ENCODE data around the gene NRXN3. TPM values are rescaled to one million over a fixed set of nuclear protein-coding genes. Genes with fewer than 3 reads are reported as not detected.

NRXN3 gene
- polyA plus RNA-seq, 1 of the 3 experiments (the other 2 are of a cell fraction), result 1.6 TPM

DNA sequence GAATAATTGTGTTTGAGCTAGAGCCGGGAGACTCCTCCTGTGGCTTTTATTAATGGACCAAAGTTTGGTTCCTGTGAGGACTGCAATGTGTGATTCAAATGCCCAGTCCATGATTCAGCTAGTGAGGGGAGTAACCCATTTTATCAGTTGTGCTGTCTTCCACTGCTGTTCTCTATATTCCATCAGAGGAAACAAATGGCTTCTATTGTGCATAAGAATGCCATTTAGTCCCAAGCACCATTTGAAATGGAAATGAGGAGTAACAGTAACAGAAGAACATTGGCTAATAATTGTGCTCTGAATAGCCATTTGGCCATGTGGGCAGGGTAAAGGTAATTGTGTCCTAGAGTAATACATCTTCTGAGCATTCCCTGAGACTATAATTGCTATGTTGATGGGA lies 1398.4 kb downstream of the NRXN3 start (continued):
- TF ChIP-seq, protein P1, sequence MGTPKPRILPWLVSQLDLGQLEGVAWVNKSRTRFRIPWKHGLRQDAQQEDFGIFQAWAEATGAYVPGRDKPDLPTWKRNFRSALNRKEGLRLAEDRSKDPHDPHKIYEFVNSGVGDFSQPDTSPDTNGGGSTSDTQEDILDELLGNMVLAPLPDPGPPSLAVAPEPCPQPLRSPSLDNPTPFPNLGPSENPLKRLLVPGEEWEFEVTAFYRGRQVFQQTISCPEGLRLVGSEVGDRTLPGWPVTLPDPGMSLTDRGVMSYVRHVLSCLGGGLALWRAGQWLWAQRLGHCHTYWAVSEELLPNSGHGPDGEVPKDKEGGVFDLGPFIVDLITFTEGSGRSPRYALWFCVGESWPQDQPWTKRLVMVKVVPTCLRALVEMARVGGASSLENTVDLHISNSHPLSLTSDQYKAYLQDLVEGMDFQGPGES (IDR thresholded peaks at IDR 0.05; ENCODE audit: low read depth, low read length), result no peak
- TF ChIP-seq YY1 (IDR thresholded peaks at IDR 0.05; ENCODE audit: low read depth) (no peak), FOXJ3 (CRISPR knock-in tag; IDR thresholded peaks at IDR 0.05) (no peak)

DNA sequence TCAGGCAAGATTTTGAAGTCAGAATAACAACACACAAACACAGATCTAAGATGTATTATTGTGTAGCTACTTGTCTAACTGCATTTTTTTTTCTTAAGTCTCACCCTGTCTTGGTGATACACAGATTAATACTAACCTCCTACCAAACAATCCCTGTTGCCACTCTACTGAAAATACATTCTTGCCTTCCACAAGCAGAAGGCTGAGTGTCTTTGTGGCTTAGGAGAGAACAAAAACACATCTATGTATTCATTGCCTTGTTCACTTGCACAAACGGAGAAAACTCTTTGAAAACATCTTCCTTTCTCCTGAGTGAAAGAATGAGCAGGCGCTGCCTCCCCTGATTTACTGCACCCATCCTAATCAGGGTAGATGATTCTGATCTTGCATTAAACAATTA lies 1398.9 kb downstream of the NRXN3 start:
- CTCF ChIA-PET, result no interaction called here
- Histone ChIP-seq H3K36me3 (replicated peaks in 1 of 2; ENCODE audit: control insufficient read depth in 1 of 2, insufficient read depth in 2 of 2, low read length in 1 of 2) (no peaks in the 10 kb centered on the region), H3K9me2 (no peaks in the 10 kb centered on the region)

DNA sequence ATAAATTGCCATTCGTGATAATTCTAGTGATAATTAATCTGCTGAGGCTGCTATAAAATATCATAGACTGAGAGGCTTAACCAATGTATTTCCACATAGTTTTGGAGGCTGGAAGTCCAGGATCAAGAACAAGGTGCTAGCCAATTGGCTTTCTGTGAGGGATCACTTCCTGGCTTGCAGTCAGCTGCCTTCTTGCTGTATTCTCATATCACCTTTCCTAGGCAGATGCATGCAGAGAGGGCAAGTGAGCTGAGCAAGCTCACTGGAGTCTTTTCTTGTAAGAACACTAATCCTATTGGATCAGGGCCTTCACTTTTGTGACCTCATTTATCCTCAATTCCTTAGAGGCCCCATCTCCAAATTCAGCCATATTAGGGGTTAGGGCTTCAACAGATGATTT lies 1400.5 kb downstream of the NRXN3 start:
- Histone ChIP-seq H3K4me1 (ENCODE audit: control insufficient read depth in 1 of 2, insufficient read depth in 2 of 2, low read depth in 1 of 2, low read length in 1 of 2) (peaks cover 0 to 5% of the 10 kb centered on the region in 2 experiments; a peak in 2 of 4 replicates), H3K27me3 (ENCODE audit: insufficient read depth) (no peaks in the 10 kb centered on the region), H2AFZ (ENCODE audit: low read depth) (no peak overlapping the region), H4K20me1 (ENCODE audit: insufficient read depth) (no peaks in the 10 kb centered on the region), H3K79me2 (ENCODE audit: insufficient read depth) (no peaks in the 10 kb centered on the region), H3K4me2 (no peak overlapping the region), H3K4me3 (ENCODE audit: low read depth in 2 of 2, low read length in 1 of 2) (no peak overlapping the region), H3K9me3 (no peaks in the 10 kb centered on the region), H3K27ac (ENCODE audit: low read depth in 2 of 2, low read length in 1 of 2) (no peak overlapping the region), H3K9ac (no peak overlapping the region), H3K9me2 (no peaks in the 10 kb centered on the region), H3K36me3 (replicated peaks in 1 of 2; ENCODE audit: control insufficient read depth in 1 of 2, insufficient read depth in 2 of 2, low read length in 1 of 2) (no peaks in the 10 kb centered on the region), H3F3A (replicated peaks; ENCODE audit: insufficient read depth) (no peaks in the 10 kb centered on the region)
- DNase-seq, result no peak
- WGBS (ENCODE audit: low lambda C conversion rate), result 39% methylated on average over 1 of the region's 1 CpG
- ChIA-PET CTCF (no interaction called here), POLR2A (no interaction called here)
- no peak for TF ChIP-seq EP300 (IDR thresholded peaks at IDR 0.05; ENCODE audit: borderline replicate concordance in 1 of 2, low read depth in 1 of 2, low read length in 1 of 2)
- TF ChIP-seq ELF1 (IDR thresholded peaks at IDR 0.05), result no peak
- TF ChIP-seq, protein P2, sequence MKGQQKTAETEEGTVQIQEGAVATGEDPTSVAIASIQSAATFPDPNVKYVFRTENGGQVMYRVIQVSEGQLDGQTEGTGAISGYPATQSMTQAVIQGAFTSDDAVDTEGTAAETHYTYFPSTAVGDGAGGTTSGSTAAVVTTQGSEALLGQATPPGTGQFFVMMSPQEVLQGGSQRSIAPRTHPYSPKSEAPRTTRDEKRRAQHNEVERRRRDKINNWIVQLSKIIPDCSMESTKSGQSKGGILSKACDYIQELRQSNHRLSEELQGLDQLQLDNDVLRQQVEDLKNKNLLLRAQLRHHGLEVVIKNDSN (IDR thresholded peaks at IDR 0.05; ENCODE audit: borderline replicate concordance, low read depth), result no peak
- TF ChIP-seq, protein P3, sequence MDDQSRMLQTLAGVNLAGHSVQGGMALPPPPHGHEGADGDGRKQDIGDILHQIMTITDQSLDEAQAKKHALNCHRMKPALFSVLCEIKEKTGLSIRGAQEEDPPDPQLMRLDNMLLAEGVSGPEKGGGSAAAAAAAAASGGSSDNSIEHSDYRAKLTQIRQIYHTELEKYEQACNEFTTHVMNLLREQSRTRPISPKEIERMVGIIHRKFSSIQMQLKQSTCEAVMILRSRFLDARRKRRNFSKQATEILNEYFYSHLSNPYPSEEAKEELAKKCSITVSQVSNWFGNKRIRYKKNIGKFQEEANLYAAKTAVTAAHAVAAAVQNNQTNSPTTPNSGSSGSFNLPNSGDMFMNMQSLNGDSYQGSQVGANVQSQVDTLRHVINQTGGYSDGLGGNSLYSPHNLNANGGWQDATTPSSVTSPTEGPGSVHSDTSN (IDR thresholded peaks at IDR 0.05), result no peak
- no peak for TF ChIP-seq MXI1 (IDR thresholded peaks at IDR 0.05; ENCODE audit: low read depth, low read length)
- TF ChIP-seq, protein P4, sequence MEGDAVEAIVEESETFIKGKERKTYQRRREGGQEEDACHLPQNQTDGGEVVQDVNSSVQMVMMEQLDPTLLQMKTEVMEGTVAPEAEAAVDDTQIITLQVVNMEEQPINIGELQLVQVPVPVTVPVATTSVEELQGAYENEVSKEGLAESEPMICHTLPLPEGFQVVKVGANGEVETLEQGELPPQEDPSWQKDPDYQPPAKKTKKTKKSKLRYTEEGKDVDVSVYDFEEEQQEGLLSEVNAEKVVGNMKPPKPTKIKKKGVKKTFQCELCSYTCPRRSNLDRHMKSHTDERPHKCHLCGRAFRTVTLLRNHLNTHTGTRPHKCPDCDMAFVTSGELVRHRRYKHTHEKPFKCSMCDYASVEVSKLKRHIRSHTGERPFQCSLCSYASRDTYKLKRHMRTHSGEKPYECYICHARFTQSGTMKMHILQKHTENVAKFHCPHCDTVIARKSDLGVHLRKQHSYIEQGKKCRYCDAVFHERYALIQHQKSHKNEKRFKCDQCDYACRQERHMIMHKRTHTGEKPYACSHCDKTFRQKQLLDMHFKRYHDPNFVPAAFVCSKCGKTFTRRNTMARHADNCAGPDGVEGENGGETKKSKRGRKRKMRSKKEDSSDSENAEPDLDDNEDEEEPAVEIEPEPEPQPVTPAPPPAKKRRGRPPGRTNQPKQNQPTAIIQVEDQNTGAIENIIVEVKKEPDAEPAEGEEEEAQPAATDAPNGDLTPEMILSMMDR (IDR thresholded peaks at IDR 0.05), result no peak
- no peak for TF ChIP-seq RXRA (IDR thresholded peaks at IDR 0.05; ENCODE audit: borderline replicate concordance, low read depth)
- TF ChIP-seq RAD21 (IDR thresholded peaks at IDR 0.05; ENCODE audit: low read length), result no peak
- TF ChIP-seq NRF1 (IDR thresholded peaks at IDR 0.05; ENCODE audit: low read depth, low read length), result no peak
- TF ChIP-seq RCOR1 (IDR thresholded peaks at IDR 0.05; ENCODE audit: low read length), result no peak

More for the DNA sequence above, 1398.9 kb downstream of the NRXN3 start:
- Histone ChIP-seq H2AFZ (ENCODE audit: low read depth) (no peak overlapping the region), H3F3A (replicated peaks; ENCODE audit: insufficient read depth) (no peaks in the 10 kb centered on the region), H3K79me2 (ENCODE audit: insufficient read depth) (no peaks in the 10 kb centered on the region), H3K4me1 (ENCODE audit: control insufficient read depth in 1 of 2, insufficient read depth in 2 of 2, low read depth in 1 of 2, low read length in 1 of 2) (no peaks in the 10 kb centered on the region; a peak in 1 of 4 replicates), H3K4me3 (ENCODE audit: low read depth in 2 of 2, low read length in 1 of 2) (no peak overlapping the region), H4K20me1 (ENCODE audit: insufficient read depth) (no peaks in the 10 kb centered on the region), H3K4me2 (no peak overlapping the region), H3K9me3 (no peaks in the 10 kb centered on the region), H3K9ac (no peak overlapping the region), H3K27me3 (ENCODE audit: insufficient read depth) (no peaks in the 10 kb centered on the region), H3K27ac (ENCODE audit: low read depth in 2 of 2, low read length in 1 of 2) (no peak overlapping the region)
- WGBS (ENCODE audit: low lambda C conversion rate), result 51% methylated on average over 2 of the region's 2 CpGs
- no peak for DNase-seq
- POLR2A ChIA-PET, result no interaction called here
- TF ChIP-seq, protein P5, sequence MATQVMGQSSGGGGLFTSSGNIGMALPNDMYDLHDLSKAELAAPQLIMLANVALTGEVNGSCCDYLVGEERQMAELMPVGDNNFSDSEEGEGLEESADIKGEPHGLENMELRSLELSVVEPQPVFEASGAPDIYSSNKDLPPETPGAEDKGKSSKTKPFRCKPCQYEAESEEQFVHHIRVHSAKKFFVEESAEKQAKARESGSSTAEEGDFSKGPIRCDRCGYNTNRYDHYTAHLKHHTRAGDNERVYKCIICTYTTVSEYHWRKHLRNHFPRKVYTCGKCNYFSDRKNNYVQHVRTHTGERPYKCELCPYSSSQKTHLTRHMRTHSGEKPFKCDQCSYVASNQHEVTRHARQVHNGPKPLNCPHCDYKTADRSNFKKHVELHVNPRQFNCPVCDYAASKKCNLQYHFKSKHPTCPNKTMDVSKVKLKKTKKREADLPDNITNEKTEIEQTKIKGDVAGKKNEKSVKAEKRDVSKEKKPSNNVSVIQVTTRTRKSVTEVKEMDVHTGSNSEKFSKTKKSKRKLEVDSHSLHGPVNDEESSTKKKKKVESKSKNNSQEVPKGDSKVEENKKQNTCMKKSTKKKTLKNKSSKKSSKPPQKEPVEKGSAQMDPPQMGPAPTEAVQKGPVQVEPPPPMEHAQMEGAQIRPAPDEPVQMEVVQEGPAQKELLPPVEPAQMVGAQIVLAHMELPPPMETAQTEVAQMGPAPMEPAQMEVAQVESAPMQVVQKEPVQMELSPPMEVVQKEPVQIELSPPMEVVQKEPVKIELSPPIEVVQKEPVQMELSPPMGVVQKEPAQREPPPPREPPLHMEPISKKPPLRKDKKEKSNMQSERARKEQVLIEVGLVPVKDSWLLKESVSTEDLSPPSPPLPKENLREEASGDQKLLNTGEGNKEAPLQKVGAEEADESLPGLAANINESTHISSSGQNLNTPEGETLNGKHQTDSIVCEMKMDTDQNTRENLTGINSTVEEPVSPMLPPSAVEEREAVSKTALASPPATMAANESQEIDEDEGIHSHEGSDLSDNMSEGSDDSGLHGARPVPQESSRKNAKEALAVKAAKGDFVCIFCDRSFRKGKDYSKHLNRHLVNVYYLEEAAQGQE (IDR thresholded peaks at IDR 0.05; ENCODE audit: low read depth, low read length), result no peak
- TF ChIP-seq GABPA (IDR thresholded peaks at IDR 0.05; ENCODE audit: low read depth) (no peak), NRF1 (IDR thresholded peaks at IDR 0.05; ENCODE audit: low read depth, low read length) (no peak), TEAD4 (IDR thresholded peaks at IDR 0.05; ENCODE audit: borderline replicate concordance, insufficient read depth) (no peak), NFIC (IDR thresholded peaks at IDR 0.05; ENCODE audit: borderline replicate concordance) (no peak), FOXJ3 (CRISPR knock-in tag; IDR thresholded peaks at IDR 0.05) (no peak), SMC3 (IDR thresholded peaks at IDR 0.05; ENCODE audit: low read depth, low read length) (no peak), EP300 (IDR thresholded peaks at IDR 0.05; ENCODE audit: borderline replicate concordance in 1 of 2, low read depth in 1 of 2, low read length in 1 of 2) (no peak)

Measured in SK-N-SH (cell line).